ENCODE data around the gene FUZ. TPM values are rescaled to one million over a fixed set of nuclear protein-coding genes. Genes with fewer than 3 reads are reported as not detected.

The FUZ gene
- total RNA-seq, 3 donors from 2014 or later (not counting 1 experiment from before 2014, with no cell fraction given): 17.7 to 33.1 (median 20.6) TPM

DNA sequence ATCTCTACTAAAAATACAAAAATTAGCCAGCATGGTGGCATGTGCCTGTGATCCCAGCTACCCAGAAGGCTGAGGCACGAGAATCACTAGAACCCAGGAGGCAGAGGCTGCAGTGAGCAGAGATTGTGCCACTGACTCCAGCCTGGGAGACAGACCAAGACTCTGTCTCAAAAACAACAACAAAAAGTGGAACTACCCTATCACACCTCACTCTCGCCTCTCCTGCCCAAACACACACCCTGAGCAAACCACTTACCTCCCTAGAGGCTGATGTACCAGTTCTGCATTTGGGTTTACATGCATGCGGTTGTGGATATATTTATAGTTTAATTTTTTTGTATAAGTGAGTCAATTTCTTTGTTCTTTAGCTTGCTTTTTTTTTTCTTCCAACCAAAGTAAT lies 30.2 kb upstream of the FUZ start:
- H3K27ac ChIP-seq (ENCODE audit: low read length): no peak overlapping the region
- WGBS (ENCODE audit: insufficient coverage): 64% methylated on average over 2 of the region's 3 CpGs
- H3K36me3 Mint-ChIP-seq: no peaks in the 10 kb centered on the region
- H3K4me1 Mint-ChIP-seq: peaks cover 10 to 12% of the 10 kb centered on the region in 2 donors
- ATAC-seq: no peak
- no peaks in the 10 kb centered on the region for H3K9me3 Mint-ChIP-seq
- H3K27me3 Mint-ChIP-seq (ENCODE audit: low read depth in 2 of 2): no peaks in the 10 kb centered on the region
- H3K4me1 ChIP-seq (ENCODE audit: control insufficient read depth, insufficient read depth, low read length): peaks cover 12% of the 10 kb centered on the region
- H3K4me3 Mint-ChIP-seq: no peak overlapping the region
- H3K9me3 ChIP-seq (ENCODE audit: control insufficient read depth, insufficient read depth, low read length): no peaks in the 10 kb centered on the region
- intact Hi-C loops (cut with micrococcal nuclease): no loop called here
- H3K27ac Mint-ChIP-seq: no peak overlapping the region
- H3K4me3 ChIP-seq (ENCODE audit: low read length): no peak overlapping the region
- no peak for DNase-seq
- H3K27me3 ChIP-seq (ENCODE audit: control insufficient read depth, insufficient read depth, low read length): no peaks in the 10 kb centered on the region
- peaks cover 4% of the 10 kb centered on the region for H3K36me3 ChIP-seq (ENCODE audit: control insufficient read depth, insufficient read depth, low read length)
- TF ChIP-seq, protein P1, sequence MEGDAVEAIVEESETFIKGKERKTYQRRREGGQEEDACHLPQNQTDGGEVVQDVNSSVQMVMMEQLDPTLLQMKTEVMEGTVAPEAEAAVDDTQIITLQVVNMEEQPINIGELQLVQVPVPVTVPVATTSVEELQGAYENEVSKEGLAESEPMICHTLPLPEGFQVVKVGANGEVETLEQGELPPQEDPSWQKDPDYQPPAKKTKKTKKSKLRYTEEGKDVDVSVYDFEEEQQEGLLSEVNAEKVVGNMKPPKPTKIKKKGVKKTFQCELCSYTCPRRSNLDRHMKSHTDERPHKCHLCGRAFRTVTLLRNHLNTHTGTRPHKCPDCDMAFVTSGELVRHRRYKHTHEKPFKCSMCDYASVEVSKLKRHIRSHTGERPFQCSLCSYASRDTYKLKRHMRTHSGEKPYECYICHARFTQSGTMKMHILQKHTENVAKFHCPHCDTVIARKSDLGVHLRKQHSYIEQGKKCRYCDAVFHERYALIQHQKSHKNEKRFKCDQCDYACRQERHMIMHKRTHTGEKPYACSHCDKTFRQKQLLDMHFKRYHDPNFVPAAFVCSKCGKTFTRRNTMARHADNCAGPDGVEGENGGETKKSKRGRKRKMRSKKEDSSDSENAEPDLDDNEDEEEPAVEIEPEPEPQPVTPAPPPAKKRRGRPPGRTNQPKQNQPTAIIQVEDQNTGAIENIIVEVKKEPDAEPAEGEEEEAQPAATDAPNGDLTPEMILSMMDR (IDR thresholded peaks at IDR 0.05): no peak

DNA sequence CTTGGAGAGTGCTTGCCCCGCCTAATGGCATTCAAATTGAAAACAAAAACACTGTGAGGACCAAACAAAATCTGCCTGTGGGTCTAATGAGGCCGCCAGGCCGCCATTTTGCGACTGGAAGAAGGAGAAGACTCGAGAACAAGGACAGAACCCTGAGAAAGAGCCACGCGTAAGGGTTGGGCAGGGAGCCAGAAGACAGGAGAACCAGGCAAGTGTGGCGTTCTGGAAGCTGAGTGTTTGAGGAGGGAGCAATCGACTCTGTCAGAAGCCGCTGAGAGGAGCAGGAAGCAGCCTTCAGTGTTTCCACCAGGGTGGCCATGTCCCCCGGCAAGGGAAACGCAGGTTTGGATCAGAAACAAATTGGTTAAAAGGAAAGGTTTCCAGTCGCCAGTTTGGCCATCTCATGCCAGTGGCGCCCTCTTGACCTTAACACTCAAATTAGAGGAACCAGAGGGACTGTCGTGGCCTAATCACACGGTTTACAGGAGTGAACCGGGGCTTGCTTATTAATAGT lies 27.7 kb upstream of the FUZ start:
- Mint-ChIP-seq H3K36me3 (no peaks in the 10 kb centered on the region), H3K4me1 (peaks cover 10 to 19% of the 10 kb centered on the region in 2 donors), H3K27me3 (ENCODE audit: low read depth in 2 of 2) (no peaks in the 10 kb centered on the region), H3K27ac (peak overlapping the region in 1 of 2 donors; percentile 38), H3K9me3 (no peaks in the 10 kb centered on the region), H3K4me3 (no peak overlapping the region)
- TF ChIP-seq, protein P1 (IDR thresholded peaks at IDR 0.05): no peak
- Histone ChIP-seq H3K27me3 (ENCODE audit: control insufficient read depth, insufficient read depth, low read length) (no peaks in the 10 kb centered on the region), H3K4me3 (ENCODE audit: low read length) (no peak overlapping the region), H3K27ac (ENCODE audit: low read length) (no peak overlapping the region), H3K36me3 (ENCODE audit: control insufficient read depth, insufficient read depth, low read length) (peaks cover 21% of the 10 kb centered on the region), H3K9me3 (ENCODE audit: control insufficient read depth, insufficient read depth, low read length) (no peaks in the 10 kb centered on the region), H3K4me1 (ENCODE audit: control insufficient read depth, insufficient read depth, low read length) (peaks cover 8% of the 10 kb centered on the region)
- ATAC-seq: no peak
- WGBS (ENCODE audit: insufficient coverage): 97% methylated on average over 17 of the region's 17 CpGs
- intact Hi-C loops (cut with micrococcal nuclease): no loop called here
- DNase-seq: no peak

DNA sequence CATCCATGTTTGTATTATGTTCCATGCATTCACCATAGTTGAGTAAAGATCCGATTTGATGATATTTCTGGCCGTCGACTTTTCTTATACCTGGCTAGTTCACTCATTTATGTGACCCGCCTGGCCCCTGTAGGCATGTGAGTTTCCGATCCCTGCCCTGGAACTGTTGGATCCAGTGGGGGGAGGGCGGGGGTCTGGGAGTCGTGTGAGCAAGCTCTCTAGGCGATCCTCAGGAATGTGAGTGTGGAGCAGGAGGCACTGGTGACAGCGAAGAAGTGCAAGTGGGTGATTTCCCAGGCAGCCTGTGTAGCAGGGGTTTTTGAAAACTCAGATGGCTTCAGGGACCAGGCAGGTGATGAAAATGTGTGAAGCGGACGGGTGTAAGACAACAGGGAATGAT lies 27.2 kb upstream of the FUZ start:
- peaks cover 10 to 19% of the 10 kb centered on the region in 2 donors for H3K4me1 Mint-ChIP-seq
- no peaks in the 10 kb centered on the region for H3K27me3 Mint-ChIP-seq (ENCODE audit: low read depth in 2 of 2)
- no peaks in the 10 kb centered on the region for H3K9me3 ChIP-seq (ENCODE audit: control insufficient read depth, insufficient read depth, low read length)
- intact Hi-C loops (cut with micrococcal nuclease): no loop called here
- no peaks in the 10 kb centered on the region for H3K9me3 Mint-ChIP-seq
- ATAC-seq (no peak), DNase-seq (no peak)
- no peak overlapping the region for H3K27ac ChIP-seq (ENCODE audit: low read length)
- WGBS (ENCODE audit: insufficient coverage): 91% methylated on average over 11 of the region's 11 CpGs
- no peaks in the 10 kb centered on the region for H3K36me3 Mint-ChIP-seq
- no peaks in the 10 kb centered on the region for H3K27me3 ChIP-seq (ENCODE audit: control insufficient read depth, insufficient read depth, low read length)
- H3K27ac Mint-ChIP-seq: peak overlapping the region in 1 of 2 donors; percentile 38
- H3K36me3 ChIP-seq (ENCODE audit: control insufficient read depth, insufficient read depth, low read length): peaks cover 25% of the 10 kb centered on the region
- H3K4me1 ChIP-seq (ENCODE audit: control insufficient read depth, insufficient read depth, low read length): peaks cover 8% of the 10 kb centered on the region
- H3K4me3 Mint-ChIP-seq: no peak overlapping the region
- TF ChIP-seq, protein P1 (IDR thresholded peaks at IDR 0.05): no peak
- H3K4me3 ChIP-seq (ENCODE audit: low read length): no peak overlapping the region

- Mint-ChIP-seq H3K27me3 (ENCODE audit: low read depth in 2 of 2) (no peaks in the 10 kb centered on the region), H3K27ac (no peak overlapping the region), H3K9me3 (no peaks in the 10 kb centered on the region), H3K36me3 (no peaks in the 10 kb centered on the region), H3K4me1 (peaks cover 10 to 19% of the 10 kb centered on the region in 2 donors), H3K4me3 (no peak overlapping the region)
- Histone ChIP-seq H3K27ac (ENCODE audit: low read length) (no peak overlapping the region), H3K27me3 (ENCODE audit: control insufficient read depth, insufficient read depth, low read length) (no peaks in the 10 kb centered on the region), H3K9me3 (ENCODE audit: control insufficient read depth, insufficient read depth, low read length) (no peaks in the 10 kb centered on the region), H3K36me3 (ENCODE audit: control insufficient read depth, insufficient read depth, low read length) (peaks cover 31% of the 10 kb centered on the region), H3K4me1 (ENCODE audit: control insufficient read depth, insufficient read depth, low read length) (peaks cover 8% of the 10 kb centered on the region), H3K4me3 (ENCODE audit: low read length) (no peak overlapping the region)
- ATAC-seq (no peak), DNase-seq (no peak)
- WGBS (ENCODE audit: insufficient coverage): 98% methylated on average over 11 of the region's 11 CpGs
- intact Hi-C loops (cut with micrococcal nuclease): no loop called here
- TF ChIP-seq, protein P1 (IDR thresholded peaks at IDR 0.05): no peak
These were observed 26.6 kb upstream of the FUZ start for GRCh38 chr19:49839713-49840112.
